Islet precursor cell (in vitro differentiated cells): ENCODE measurements around the gene MAP3K10.
"Not testable (repeated sequence)": the region's sequence is repeated elsewhere in the genome, so short reads cannot be mapped to it uniquely, and the experiment has no call there.

Source experiments
- DNase-seq: peaks from one replicate; pipeline ENCODE4 v3.0.0-alpha.2; 2018

MAP3K10 gene

GRCh38 chr19:40190891-40191835 is at the start of gene MAP3K10:
Gene MAP3K10, plus strand, starts transcription at chr19:40191426. Its CDS starts 606 bp downstream, at chr19:40192032.
- peak; percentile 71 for DNase-seq

GRCh38 chr19:40141551-40141950 is 49.7 kb upstream of the MAP3K10 start:
- DNase-seq = no peak

GRCh38 chr19:40143612-40144011 is 47.6 kb upstream of the MAP3K10 start:
- no peak for DNase-seq

- DNase-seq = no peak
Measured at GRCh38 chr19:40144151-40144550, 47.1 kb upstream of the MAP3K10 start.

- DNase-seq = no peak
Measured at GRCh38 chr19:40144947-40145748, 46.1 kb upstream of the MAP3K10 start.

GRCh38 chr19:40145749-40146029 is 45.5 kb upstream of the MAP3K10 start:
- not testable (repeated sequence) for DNase-seq

- DNase-seq = no peak
Measured at GRCh38 chr19:40147338-40147692, 43.9 kb upstream of the MAP3K10 start.

- DNase-seq = no peak
Measured at GRCh38 chr19:40147693-40148347, 43.4 kb upstream of the MAP3K10 start.

- no peak for DNase-seq
Measured at GRCh38 chr19:40149501-40149900, 41.7 kb upstream of the MAP3K10 start.

- no peak for DNase-seq
Measured at GRCh38 chr19:40150170-40150569, 41.1 kb upstream of the MAP3K10 start.

GRCh38 chr19:40154121-40154680 is 37.0 kb upstream of the MAP3K10 start:
- no peak for DNase-seq

- no peak for DNase-seq
Measured at GRCh38 chr19:40155749-40156265, 35.4 kb upstream of the MAP3K10 start.

- DNase-seq = no peak
Measured at GRCh38 chr19:40157059-40157458, 34.2 kb upstream of the MAP3K10 start.

- no peak for DNase-seq
Measured at GRCh38 chr19:40159744-40160143, 31.5 kb upstream of the MAP3K10 start.

GRCh38 chr19:40162104-40162503 is 29.1 kb upstream of the MAP3K10 start:
- no peak for DNase-seq

- DNase-seq = no peak
Measured at GRCh38 chr19:40163541-40164129, 27.6 kb upstream of the MAP3K10 start.

- DNase-seq = peak; percentile 63
Measured at GRCh38 chr19:40165362-40165937, 25.8 kb upstream of the MAP3K10 start.

- DNase-seq = not testable (repeated sequence)
Measured at GRCh38 chr19:40169482-40170302, 21.5 kb upstream of the MAP3K10 start.

- not testable (repeated sequence) for DNase-seq
Measured at GRCh38 chr19:40170303-40170989, 20.8 kb upstream of the MAP3K10 start.

GRCh38 chr19:40171293-40171692 is 19.9 kb upstream of the MAP3K10 start:
- not testable (repeated sequence) for DNase-seq

GRCh38 chr19:40174092-40174491 is 17.1 kb upstream of the MAP3K10 start:
- DNase-seq = no peak
